GM21515 (cell line): Measurements from ENCODE around the gene PPIB.
"Not testable (repeated sequence)": the region's sequence is repeated elsewhere in the genome, so short reads cannot be mapped to it uniquely, and the experiment has no call there.

ENCODE experiments used
- ATAC-seq: cut with Tn5 transposase; IDR thresholded peaks from one replicate; pipeline ENCODE4 v1.9.1; 2021; ENCODE audit not compliant: unreplicated experiment

Gene PPIB

DNA sequence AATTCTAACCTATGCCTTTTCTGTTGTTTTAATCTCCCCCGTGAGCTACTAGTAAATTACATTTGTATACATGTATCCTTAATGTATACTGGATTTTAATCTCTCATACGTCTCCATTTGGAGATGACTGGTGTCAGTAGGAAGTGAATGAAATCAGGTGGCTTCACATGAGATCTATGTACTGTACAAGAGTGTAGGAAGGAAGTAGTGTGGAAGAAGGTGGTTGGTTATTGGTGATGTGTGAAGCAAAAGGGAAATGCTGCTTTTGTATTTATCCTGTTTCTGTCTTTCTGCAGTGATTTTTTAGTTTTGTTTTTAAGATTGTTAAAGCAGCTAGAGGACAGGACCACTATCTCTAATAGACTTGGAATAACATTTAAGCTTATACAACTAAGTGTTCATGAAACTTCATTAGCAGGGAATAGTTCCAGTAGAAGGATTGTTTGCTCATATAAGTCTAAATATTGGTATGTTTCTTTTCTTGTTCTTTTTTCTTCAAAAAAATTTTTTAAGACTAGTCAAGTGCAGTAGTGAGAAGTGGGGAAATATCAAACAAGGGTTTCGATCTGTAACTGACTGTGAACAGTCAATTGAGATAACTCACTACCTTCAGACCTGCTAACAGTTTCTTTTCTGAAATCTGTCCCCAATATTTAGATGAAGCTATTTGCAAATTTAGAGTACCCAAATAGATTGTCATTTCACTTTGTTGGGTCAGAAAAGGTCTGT is 51.7 kb downstream of the PPIB start:
- no peak for ATAC-seq

DNA sequence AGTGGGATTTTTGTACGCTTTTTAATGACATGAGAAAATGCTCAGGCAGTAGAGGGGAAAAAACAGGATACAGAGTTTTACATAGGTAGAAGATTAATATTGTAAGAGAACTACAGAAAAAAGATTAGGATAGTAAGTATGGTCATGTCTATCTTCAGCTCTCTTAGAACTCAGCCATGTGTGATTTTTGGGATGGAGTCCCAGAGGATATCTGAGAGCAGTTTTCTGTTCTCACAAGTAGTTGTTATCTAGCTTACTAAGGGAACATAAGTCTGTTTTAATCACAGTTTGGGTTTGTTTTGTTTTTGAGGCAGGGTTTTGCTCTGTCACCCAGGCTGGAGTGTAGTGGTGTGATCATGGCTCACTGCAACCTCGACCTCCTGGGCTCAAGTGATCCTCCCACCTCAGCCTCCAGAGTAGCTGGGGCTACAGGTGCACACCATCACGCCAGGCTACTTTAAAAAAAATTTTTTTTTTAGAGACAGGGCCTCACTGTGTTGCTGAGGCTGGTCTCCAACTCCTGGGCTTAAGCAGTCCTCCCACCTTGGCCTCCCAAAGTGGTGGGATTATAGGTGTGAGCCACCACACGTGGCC is 52.6 kb downstream of the PPIB start:
- not testable (repeated sequence) for ATAC-seq

DNA sequence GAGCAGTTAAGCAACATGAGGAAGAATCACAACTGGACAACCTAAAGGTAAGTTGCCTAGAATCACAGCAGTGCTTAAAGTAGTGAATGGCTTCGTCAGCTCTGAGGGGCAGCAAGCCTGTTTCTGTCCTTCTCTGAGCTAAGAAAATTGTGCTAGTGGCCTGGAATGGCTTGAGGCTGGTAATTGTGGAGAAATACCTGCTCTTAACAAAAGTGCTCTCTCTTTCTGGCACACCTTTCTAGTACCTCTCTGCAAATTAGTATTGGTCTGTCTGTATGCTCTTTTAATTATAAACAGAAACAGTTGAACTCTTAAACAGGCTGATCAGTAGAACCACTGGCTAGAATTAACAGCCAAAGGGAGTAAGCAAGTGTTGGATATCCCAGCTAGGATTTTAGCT is 55.5 kb downstream of the PPIB start:
- no peak for ATAC-seq
